ENCODE results near the gene MARCHF3.
"Not testable (repeated sequence)": the region's sequence is repeated elsewhere in the genome, so short reads cannot be mapped to it uniquely, and the experiment has no call there.

Gene MARCHF3

DNA sequence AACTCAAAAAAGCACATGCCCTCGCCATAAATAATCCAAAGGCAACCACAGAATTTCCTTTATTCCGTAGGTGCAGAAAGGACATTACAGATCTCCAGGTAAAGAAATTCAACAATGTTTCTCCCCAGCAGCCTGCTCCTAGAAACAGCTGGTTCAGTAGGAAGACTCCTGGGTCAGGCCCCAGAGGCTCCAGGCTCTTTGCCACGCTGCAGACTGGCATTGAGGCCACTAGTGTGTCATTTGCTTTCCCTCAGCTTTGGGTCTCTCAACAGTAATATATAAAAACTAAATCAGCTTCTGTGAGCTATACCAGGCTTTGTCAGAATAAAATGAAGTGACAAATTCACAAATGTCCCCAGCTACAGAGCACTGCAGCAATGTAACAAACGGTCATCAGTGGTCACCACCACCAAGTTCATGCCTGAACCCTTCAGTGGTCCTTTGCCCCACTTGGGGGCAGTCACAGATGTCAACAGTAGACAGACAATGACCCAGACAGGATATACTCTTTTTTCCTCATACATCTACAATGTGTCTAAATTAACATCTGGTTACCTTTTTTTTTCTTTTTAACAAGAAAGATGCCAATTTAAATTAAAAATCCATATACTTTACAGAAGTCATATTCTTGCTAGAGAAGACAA is 93.5 kb downstream of the MARCHF3 start:
- DNase-seq (ENCODE audit: low read depth), result no peak
- H3K4me3 ChIP-seq (ENCODE audit: low read depth, low read length), result no peak overlapping the region

DNA sequence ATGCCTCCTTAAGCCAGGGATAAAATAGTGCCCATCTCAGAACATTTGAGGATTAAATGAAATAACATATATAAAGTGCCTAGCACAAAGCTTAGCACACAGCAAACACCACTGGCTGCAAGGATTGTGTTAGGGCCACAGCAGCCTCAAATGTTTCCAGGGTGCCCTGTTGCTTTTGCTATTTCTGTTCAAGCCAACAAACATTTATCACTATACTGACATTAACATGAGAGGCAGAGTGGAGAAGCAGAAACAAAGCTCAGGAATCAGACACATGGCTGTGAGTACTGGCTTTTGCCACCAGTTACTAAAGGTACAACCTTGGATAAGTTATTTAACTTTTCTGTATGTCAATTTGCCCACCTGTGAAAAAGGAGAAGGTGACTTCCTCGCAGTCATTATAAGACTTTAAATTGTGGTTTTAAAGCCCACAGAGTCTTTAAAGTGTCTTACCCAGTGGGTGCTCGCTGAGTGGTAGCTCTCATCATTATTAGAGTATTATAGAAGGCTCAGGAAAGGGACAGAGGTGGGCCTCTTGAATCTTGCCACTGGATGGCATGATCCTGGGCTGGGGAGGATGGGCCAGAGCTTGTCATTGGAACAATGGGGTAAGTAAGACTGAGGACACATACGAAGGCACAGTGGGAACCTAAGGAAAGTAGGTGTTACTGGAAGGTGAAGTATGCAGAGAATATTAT is 98.2 kb downstream of the MARCHF3 start:
- no peak for DNase-seq (ENCODE audit: low read depth)
- no peak overlapping the region for H3K4me3 ChIP-seq (ENCODE audit: low read depth, low read length)

GRCh38 chr5:126928041-126928440 is 102.3 kb downstream of the MARCHF3 start:
- H3K4me3 ChIP-seq (ENCODE audit: low read depth, low read length), result no peak overlapping the region
- DNase-seq (ENCODE audit: low read depth), result no peak

GRCh38 chr5:126927429-126927828 is 102.9 kb downstream of the MARCHF3 start:
- H3K4me3 ChIP-seq (ENCODE audit: low read depth, low read length), result no peak overlapping the region
- DNase-seq (ENCODE audit: low read depth), result no peak

DNA sequence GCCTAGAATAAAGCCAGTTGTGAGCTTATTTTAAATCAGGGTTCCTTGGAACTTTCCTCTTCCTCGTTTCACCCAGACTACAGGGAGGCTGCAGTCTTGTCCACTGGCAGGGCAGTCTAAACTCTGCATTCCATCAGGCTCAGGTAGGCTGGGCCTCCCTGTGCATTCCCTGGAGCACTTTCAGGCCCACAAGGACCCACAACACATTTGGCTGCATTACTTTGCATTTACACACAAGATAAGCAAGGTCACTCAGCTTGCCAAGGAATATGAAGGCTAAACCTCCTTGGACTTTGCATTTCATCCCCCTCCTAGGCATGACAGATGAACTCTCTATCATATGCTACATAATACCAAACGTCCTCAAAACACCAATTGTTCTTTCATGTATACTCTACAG is 104.2 kb downstream of the MARCHF3 start:
- no peak for DNase-seq (ENCODE audit: low read depth)
- no peak overlapping the region for H3K4me3 ChIP-seq (ENCODE audit: low read depth, low read length)

GRCh38 chr5:126925482-126925881 is 104.9 kb downstream of the MARCHF3 start:
- no peak for DNase-seq (ENCODE audit: low read depth)
- no peak overlapping the region for H3K4me3 ChIP-seq (ENCODE audit: low read depth, low read length)

GRCh38 chr5:126924331-126925033 is 105.9 kb downstream of the MARCHF3 start:
- no peak overlapping the region for H3K4me3 ChIP-seq (ENCODE audit: low read depth, low read length)
- no peak for DNase-seq (ENCODE audit: low read depth)

DNA sequence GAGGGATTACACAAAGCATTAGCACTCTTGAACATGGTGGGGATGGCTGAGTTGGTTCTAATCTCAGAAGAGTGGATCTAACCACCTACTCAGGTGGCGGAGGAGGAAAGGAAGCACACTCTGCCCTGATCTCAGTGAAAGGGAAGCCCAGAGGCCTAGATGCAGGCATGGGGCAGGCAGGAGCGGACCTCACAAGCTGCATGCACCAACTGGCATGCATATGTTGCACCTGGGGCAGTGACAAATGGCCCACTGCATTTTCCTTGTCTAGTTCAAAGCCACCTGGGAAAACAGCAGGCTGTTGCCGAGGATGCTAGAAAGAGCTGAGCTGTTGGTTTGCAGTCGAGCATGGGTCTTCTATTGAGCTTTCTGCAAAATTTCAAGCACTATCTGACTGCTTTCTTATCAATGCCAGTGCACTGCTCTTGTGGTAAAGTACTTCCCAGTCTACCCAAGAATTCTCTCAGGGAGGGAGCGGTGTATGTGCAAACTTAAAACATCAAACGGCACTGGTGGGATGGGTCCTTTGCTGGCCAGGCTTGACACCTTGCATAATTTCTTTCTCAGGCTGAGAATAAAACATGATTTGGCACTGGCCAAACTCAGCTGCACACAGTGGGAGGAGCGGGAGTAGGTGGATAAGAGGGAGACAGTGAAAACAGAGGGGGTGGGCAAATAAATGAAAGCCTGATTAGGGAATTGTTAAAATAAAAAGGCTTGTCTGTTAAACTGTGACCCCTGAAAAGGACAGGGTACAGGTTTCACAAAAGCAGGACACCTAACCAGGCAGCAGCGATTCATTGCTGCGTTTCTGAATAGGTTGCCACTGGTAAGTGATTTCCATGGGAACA is 108.9 kb downstream of the MARCHF3 start:
- DNase-seq (ENCODE audit: low read depth), result no peak
- no peak overlapping the region for H3K4me3 ChIP-seq (ENCODE audit: low read depth, low read length)

GRCh38 chr5:126920291-126920690 is 110.1 kb downstream of the MARCHF3 start:
- no peak overlapping the region for H3K4me3 ChIP-seq (ENCODE audit: low read depth, low read length)
- DNase-seq (ENCODE audit: low read depth), result peak; percentile 45

DNA sequence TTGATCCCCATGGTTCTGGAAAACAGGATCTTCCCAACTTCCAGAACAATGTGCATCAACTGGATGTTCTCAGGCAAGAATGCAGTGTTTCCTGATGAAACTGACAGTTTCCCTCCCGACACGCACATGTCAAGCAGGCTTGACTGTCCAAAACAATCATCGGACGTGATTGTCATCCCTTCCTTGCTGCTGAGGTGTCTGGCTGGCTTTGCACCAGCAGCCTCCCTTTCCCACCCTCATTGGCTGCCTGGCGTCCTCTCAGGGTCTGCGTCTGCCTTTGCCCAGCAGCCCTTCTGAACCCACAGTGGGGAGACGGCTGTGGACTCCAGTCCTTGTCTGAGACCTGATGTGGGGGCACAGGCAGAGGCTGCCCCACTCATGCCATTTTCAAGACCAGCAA is 110.8 kb downstream of the MARCHF3 start:
- DNase-seq (ENCODE audit: low read depth), result no peak
- H3K4me3 ChIP-seq (ENCODE audit: low read depth, low read length), result no peak overlapping the region

- H3K4me3 ChIP-seq (ENCODE audit: low read depth, low read length), result no peak overlapping the region
- DNase-seq (ENCODE audit: low read depth), result no peak
These were observed 111.8 kb downstream of the MARCHF3 start for GRCh38 chr5:126918615-126918957.

DNA sequence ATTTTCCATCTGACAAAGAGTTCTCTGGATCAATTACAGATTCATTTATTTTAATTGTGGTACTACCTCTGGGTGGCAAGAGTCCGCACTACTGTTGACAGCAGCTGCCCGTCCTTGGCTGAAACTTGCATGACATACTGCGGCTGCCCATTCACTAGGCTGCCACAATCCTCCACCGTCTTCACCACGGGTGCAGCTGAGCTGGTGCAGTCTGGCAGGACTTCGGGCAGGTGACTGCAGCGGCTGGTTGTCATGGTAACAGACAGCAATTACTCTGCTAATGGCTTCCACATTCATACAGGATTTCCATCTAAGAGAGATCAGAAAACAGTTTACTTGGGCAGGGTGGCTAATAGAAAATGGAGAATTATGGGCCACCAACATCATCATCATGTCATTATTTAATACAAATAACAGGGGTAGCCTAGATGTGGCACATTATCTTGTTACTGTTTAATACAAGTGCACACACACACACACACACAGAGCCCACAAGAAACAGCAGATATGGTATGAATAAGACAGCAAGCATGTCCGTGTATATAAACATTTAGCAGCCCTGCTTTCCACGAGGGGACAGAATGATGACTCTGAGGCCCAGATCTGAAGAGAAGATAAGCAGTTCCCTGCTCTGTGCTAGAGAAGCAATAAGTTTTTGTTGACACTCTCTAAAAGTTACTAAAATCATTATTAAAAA is 112.3 kb downstream of the MARCHF3 start:
- DNase-seq (ENCODE audit: low read depth), result peak; percentile 14
- no peak overlapping the region for H3K4me3 ChIP-seq (ENCODE audit: low read depth, low read length)

GRCh38 chr5:126915496-126915895 is 114.9 kb downstream of the MARCHF3 start:
- no peak for DNase-seq (ENCODE audit: low read depth)
- H3K4me3 ChIP-seq (ENCODE audit: low read depth, low read length), result no peak overlapping the region

DNA sequence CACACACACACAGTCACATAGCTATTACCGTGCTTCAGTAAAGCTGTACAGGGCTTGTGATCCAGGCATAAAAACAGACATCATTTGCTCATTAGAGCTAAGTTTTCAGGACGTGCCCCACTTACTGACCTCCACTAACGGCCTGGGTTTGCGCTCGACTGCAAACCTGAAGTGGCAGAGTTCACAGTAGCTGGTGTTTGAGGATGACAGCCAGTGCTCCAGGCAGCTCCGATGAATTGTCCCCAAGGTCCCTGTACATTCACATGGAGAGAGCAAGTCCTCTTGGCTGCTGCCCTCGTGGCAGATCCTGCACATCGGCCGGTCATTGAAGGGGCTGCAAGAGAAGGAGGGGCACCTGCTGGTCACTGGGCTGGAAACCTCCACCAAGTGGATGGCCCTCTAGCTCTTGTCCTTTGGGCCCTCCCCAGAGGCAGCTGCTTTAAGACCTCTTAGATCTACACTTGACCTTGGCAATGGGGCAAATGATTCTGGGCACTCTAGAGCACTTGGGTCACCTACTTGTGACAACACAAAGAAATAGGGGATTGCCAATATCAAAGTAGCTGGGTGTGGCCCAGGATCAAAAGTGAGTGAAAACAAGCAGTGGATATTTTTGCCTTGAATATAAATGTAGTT is 115.4 kb downstream of the MARCHF3 start:
- no peak for DNase-seq (ENCODE audit: low read depth)
- no peak overlapping the region for H3K4me3 ChIP-seq (ENCODE audit: low read depth, low read length)

GRCh38 chr5:126912616-126913200 is 117.7 kb downstream of the MARCHF3 start:
- no peak overlapping the region for H3K4me3 ChIP-seq (ENCODE audit: low read depth, low read length)
- DNase-seq (ENCODE audit: low read depth), result peak; percentile 23

- H3K4me3 ChIP-seq (ENCODE audit: low read depth, low read length), result no peak overlapping the region
- no peak for DNase-seq (ENCODE audit: low read depth)
These were observed 118.4 kb downstream of the MARCHF3 start for GRCh38 chr5:126911986-126912385.

DNA sequence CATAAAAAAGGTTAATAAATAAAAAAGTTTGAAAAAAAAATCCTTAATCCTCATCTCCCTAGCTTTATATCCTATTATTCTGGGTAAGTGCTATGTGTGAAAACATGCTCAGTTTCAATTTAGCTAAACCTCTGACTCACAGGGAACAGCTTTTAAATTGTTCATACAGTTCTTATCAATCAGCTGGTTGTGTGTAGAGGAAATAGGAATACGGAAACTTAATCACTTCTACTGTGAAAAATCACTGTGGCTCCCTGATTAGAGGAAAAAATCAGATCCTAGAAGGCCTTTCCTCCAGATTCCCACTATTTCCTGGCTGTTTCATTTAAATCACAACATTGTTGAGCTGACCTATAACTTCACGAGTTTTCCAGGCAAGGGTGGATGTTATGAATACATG is 120.5 kb downstream of the MARCHF3 start:
- no peak for DNase-seq (ENCODE audit: low read depth)
- no peak overlapping the region for H3K4me3 ChIP-seq (ENCODE audit: low read depth, low read length)

GRCh38 chr5:126904407-126904806 is 126.0 kb downstream of the MARCHF3 start:
- not testable (repeated sequence) for DNase-seq (ENCODE audit: low read depth); H3K4me3 ChIP-seq (ENCODE audit: low read depth, low read length)

- DNase-seq (ENCODE audit: low read depth), result no peak
- no peak overlapping the region for H3K4me3 ChIP-seq (ENCODE audit: low read depth, low read length)
These were observed 129.6 kb downstream of the MARCHF3 start for GRCh38 chr5:126900796-126901195.
